Central memory CD4-positive, alpha-beta T cell (primary cell): ENCODE data around the gene IL18.
A peak's percentile ranks its signal among the peaks of the same experiment; 100 is the strongest.
"Not testable (repeated sequence)": the region's sequence is repeated elsewhere in the genome, so short reads cannot be mapped to it uniquely, and the experiment has no call there.

Experiments used
- DNase-seq: peaks from one replicate; pipeline ENCODE4 v3.0.0; 2022
- total RNA-seq, 3 experiments: gene quantifications; one replicate each; lab custom pipeline; 2026; lab: John Stamatoyannopoulos, UW

Gene IL18
- 0 to 0.19 (median 0) reads per million in 3 experiments for total RNA-seq

DNA sequence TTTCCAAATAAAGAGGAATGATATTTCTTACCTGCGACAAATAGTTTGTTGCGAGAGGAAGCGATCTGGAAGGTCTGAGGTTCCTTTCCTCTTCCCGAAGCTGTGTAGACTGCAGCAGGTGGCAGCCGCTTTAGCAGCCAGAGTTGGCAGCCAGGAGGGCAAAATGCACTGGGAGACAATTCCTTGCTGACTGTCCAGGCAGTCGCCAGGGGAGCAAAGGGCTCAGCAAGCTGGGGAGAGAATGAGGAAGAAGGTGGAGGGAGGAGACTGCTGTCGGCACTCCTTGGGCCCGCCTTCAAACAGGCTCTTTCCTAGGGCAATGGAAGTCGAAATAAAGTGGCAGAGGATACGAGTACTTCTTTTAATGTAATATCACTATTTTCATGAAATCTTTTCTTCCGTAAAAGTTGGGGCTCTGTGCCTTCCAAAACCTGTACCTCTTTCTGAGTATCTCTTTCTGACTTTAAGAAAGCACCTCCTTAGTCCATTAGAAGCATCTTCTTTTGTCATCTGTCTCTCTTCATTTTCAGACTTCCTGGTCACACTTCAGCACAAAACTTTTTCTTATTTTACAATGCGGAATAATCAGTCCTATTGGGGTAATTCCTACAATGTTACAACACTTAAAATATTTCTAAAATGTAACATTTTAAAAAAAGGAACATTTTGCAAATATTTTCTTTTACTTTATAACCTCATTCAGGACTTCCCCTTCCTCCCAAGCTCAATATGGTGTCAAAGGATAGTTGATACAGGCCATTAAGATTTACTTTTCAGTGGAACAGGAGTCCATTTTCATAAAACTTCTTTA lies at the start of gene IL18:
Gene IL18 (minus strand): TSS at position 220 of the 811 bp plus-strand sequence. CDS start 9,041 bp downstream, outside the sequence.
- no peak for DNase-seq

DNA sequence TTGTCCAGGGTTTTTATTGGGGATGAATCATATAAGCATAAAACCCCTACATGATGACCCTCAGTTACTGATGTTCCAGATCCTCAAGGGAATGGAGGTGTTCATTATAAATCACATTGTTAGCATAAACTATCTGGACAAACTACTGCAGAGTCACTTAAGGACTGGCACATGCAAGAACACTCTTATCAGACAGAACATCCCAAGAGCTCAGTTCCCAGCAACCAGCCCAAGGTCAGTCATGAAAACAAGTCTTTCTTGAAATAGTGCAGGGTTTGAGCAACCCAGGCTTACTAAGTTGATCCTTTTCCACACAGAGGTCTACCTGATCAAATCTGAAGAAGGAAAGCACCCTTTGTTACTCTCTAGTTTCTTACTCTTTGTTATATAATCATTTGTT lies 48.8 kb upstream of the IL18 start:
- no peak for DNase-seq

DNA sequence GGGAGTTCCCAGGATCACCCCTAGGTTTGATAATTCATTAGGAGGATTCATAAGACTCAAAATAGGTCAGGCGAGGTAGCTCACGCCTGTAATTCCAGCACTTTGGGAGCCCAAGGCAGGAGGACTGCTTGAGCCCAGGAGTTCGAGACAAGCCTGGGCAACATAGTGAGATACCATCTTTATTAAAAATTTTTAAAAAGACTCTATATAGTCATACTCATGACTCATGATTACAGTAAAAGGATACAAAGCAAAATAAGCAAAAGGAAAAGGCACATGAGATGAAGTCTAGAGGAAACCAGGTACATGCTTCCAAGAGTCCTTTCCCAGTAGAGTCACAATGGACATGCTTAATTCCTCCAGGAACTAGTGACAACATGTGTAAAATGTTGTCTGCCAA lies 48.4 kb upstream of the IL18 start:
- no peak for DNase-seq

GRCh38 chr11:112211536-112211935 lies 47.6 kb upstream of the IL18 start:
- no peak for DNase-seq

GRCh38 chr11:112210890-112211289 lies 47.0 kb upstream of the IL18 start:
- DNase-seq: no peak

DNA sequence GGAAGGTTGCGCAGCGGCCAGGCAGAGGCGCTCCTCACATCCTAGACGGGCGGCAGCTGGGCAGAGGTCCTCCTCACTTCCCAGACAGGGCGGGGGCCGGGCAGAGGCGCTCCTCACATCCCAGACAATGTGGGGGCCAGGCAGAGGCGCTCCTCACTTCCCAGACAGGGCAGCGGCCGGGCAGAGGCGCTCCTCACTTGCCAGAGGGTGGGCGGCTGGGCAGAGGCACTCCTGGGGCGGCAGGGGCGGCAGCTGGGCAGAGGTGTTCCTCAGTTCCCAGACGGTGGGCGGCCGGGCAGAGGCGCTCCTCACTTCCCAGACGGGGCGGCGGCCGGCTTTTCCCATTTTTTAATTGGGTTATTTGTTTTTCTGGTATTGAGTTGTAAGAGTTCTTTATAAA lies 42.2 kb upstream of the IL18 start:
- no peak for DNase-seq

- DNase-seq: no peak
These were observed 36.4 kb upstream of the IL18 start for GRCh38 chr11:112200252-112200651.

GRCh38 chr11:112199101-112199500 lies 35.2 kb upstream of the IL18 start:
- DNase-seq: not testable (repeated sequence)

GRCh38 chr11:112196519-112197087 lies 32.7 kb upstream of the IL18 start:
- no peak for DNase-seq

- no peak for DNase-seq
These were observed 32.1 kb upstream of the IL18 start for GRCh38 chr11:112195951-112196351.

DNA sequence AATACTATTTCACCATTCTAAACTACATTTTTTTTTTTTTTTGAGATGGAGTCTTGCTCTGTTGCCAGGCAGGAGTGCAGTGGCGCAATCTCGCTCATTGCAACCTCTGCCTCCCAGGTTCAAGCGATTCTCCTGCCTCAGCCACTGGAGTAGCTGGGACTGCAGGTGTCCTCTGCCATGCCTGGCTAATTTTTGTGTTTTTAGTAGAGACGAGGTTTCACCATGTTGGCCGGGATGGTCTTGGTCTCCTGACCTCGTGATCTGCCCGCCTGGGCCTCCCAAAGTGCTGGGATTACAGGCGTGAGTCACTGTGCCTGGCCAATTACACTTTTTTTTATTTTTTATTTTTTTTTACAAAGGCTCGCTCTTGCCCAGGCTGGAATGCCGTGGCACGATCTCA lies 31.2 kb upstream of the IL18 start:
- DNase-seq: not testable (repeated sequence)

DNA sequence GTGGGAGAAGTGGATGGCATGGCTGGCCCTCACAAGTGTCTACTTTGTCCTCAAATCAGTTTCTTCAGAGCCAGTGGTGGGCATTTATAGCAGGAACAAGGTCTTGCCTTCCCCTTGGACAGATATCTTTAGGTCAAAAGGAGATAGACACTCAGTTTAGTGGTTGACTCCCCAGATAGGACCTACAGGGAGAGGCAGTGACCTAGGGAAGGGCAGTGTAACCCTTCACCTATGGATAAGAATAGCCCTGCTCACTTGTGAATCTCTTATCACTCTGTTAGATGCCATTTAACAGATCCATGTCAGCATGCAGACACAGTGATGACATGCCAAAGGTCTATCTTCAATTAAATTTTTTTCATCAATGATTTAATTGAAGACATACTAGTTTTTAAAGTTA lies 22.4 kb upstream of the IL18 start:
- no peak for DNase-seq

DNA sequence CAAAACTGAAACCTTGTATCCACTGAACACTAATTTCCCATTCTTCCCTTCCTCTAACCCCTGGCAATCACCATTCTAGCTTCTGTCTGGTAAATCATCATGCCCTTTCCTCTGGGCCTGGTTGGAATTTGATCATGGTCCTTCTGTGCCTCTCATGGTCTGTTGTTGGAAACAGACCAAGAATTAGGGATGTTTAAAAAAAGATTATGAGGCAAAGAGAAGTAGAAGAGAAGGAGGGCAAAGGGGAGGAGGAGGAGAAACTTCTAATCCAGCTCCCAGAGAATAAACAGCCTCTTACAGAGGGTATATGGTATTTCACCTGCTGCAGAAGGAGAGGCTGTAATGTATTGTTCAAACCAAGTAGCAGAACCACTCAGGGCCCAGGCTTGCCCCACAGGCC lies 22.0 kb upstream of the IL18 start:
- no peak for DNase-seq

DNA sequence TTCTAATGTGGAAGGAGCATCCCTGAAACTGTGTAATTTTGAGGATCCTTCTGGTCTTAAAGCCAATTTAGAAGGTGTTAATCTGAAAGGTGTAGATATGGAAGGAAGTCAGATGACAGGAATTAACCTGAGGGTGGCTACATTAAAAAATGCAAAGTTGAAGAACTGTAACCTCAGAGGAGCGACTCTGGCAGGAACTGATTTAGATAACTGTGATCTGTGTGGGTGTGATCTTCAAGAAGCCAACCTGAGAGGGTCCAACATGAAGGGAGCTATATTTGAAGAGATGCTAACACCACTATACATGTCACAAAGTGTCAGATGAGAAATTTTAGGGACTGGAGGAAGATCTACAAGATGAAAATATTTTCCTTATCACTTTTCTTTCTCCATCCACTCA lies 19.0 kb upstream of the IL18 start:
- DNase-seq: no peak

- DNase-seq: no peak
These were observed 15.7 kb upstream of the IL18 start for GRCh38 chr11:112179601-112180000.

DNA sequence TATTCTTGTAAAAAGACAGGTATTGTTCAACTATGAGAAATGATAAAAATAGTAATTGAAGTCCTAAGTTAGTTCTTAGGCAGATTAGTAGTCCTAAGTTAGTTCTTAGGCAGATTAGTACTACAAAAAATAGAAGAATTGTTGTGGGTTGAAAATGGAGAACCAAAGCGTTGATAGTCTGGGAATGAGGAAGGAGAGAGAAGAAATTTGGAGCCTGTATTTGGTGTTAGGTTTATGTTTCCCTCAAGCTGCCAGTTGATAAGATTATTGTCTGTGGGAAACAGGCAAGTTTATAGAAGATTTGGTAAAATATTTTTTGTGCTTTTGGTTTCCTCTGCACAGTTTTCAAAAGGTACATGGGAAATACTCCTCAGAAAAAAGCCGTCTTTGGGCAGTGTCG lies 15.0 kb upstream of the IL18 start:
- no peak for DNase-seq

DNA sequence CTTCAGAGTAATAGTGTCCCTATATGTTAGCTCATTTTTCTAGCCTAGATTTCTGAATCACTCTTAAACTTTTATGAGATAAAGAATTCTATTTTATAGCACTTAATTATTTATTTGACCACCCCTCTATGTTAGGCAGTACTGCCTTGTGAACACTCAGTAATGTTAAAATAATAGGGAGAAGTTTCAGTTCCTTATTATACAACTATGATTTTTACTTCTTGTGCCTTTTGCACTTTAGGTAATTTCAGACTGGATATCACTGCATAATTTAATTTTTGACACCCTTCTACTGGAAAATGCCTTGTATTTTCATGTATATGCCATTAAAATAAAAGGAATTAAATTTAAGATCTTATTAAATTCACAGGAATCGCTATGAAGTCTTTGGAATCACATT lies 14.5 kb upstream of the IL18 start:
- no peak for DNase-seq

GRCh38 chr11:112177589-112177988 lies 13.7 kb upstream of the IL18 start:
- no peak for DNase-seq

DNA sequence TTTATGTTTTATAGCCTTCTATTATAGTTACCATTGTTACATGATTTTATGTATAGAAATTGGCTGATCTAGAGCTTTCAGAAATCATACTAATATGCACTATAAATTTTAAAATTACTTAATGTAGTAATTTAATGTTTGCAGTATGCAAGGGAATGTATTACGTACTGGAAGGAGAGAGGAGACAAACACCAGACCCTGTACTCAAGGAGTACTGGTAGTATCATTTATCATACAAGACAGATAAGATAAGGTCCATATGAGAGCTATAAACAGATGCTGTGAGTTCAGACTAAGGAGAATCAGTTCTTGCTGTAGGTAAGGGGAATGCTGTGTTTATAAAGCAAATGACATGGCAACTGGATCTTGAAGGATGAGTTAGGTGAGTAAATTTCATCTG lies 12.2 kb upstream of the IL18 start:
- DNase-seq: no peak

DNA sequence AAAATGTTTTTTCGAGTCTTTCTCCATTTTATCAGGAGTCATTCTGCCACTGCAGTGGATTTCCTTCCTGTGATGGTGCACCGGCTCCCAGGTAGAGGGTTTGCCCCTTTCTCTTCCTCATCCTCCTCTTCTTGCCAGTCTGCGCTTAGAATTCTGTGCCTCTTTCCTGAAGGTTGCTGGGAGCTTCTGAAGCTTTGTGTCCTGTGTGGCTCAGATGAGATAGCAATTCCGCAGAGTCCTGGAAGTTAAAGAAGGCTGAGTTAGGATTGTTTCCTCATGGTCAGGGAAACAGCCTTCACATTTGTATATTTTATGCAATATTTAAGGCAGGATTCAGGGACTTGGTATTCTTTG lies 11.7 kb upstream of the IL18 start:
- no peak for DNase-seq

DNA sequence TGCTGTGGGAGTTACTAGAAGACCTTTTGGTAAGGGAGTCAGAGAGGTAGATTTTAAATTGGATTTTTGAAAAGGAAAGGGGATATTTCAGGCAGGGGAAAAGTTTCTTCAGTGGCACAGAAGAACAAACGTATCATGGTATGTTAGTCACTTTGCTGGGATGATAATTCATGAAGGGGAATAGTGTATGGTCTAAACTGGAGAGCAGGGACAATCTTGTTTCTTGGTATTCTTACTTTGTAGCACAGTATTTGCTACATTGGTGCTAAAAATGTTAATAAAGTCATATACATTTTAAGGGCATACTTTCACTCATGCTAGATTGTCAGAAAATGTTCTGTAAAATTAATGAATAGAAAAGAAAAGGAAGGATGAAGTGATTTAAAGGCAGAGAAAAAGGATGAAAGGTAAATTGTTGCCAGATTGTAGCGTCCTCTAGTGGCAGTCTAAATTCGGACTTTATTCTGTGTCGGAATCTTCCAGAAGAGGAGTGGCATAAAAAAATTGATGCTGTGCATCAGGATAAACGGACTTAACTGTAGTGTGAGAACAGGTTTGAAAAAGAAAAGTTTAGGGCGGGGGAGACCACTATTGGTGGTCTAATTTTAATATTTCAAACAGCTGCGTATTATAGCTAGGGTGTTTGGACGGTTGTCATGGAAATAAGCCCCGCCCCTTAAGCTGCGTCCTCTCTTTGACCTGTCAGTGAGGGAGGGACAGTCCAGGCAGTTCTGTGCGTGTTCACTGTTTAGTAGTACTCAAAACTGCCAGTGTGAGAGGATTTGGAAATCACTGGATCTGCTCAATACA lies 11.1 kb upstream of the IL18 start, which contains the start of gene BCO2:
Gene BCO2 (plus strand): TSS at position 724 of the 810 bp plus-strand sequence. CDS start 90 bp downstream, outside the sequence.
- peak; percentile 2 for DNase-seq

- DNase-seq: no peak
These were observed 9.3 kb upstream of the IL18 start for GRCh38 chr11:112173152-112173551.

DNA sequence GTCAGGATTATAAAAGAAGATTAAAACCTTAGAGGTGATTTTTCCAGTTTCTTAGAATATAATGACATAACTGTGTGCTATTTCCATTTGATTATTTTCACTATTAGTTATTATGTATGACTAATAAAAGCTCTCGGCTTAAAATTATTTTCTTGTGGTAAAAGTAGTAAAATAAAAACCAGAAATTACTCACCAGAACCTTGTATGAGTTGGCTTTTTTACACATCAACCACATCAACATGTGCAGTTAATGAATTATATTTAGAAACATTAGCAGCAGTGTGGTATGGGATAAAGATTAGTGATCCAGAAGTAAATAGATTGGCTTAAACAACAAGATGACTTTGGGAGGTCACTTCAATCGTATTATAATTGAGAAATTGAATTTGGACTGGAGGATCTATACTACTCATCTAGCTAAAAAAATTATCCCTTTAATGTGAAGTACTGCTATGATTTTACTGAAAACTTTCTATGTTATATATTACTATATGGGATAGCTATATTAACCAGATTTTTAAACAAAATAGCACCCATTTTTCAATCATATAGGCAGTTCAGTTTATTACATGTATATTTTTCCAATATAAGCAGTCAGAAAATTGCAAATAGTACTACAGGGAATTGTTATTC lies 8.6 kb upstream of the IL18 start:
- no peak for DNase-seq
